ENCODE data around the gene HOXB1.

DNA sequence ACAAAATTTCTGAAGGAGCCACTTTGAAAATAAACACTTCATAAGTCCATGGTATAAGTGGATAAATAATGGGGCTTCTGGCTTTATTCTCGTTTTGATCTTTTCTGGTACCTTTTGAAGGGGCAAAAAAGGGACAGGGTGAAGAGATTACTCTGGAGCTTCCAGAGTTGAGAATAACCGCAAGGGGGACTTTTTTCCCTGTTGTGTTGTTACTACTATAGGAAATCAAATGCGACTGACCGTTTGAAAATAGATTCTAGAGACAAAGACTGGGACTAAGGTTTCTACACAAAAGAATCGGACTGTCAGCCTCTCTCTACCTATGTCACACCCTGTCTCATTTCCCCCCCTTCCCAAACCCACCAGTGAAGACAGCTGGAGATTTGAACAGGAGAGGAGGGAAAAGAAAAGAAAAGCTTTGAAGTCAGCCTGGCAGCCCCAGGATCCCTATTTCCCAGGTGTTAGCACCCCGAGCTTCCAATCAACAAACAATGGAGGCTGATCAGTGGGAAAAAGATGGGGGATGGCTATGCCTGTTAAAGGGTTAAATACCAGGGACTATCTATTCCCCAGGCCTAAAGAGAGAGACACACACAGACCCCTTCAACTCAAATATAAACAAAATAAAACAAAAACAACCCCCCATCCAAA, 39.0 kb upstream of the HOXB1 start:
- TF ChIP-seq, protein P1, sequence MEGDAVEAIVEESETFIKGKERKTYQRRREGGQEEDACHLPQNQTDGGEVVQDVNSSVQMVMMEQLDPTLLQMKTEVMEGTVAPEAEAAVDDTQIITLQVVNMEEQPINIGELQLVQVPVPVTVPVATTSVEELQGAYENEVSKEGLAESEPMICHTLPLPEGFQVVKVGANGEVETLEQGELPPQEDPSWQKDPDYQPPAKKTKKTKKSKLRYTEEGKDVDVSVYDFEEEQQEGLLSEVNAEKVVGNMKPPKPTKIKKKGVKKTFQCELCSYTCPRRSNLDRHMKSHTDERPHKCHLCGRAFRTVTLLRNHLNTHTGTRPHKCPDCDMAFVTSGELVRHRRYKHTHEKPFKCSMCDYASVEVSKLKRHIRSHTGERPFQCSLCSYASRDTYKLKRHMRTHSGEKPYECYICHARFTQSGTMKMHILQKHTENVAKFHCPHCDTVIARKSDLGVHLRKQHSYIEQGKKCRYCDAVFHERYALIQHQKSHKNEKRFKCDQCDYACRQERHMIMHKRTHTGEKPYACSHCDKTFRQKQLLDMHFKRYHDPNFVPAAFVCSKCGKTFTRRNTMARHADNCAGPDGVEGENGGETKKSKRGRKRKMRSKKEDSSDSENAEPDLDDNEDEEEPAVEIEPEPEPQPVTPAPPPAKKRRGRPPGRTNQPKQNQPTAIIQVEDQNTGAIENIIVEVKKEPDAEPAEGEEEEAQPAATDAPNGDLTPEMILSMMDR (IDR thresholded peaks at IDR 0.05): peak in 1 of 6 experiments; percentile 8
- TF ChIP-seq POLR2A (IDR thresholded peaks at IDR 0.05): no peak
